PC-9 (cell line): Measurements from ENCODE around the gene SLCO2A1. TPM values are rescaled to one million over a fixed set of nuclear protein-coding genes. Genes with fewer than 3 reads are reported as not detected.

Experiments
- BruUV-seq: library from RNA; stranded (reverse); fragments of 400-500 nt; replicated peaks from 2 replicates; lab custom pipeline; 2021; lab: Mats Ljungman, UMichigan
- CTCF ChIA-PET: fragments of 300-600 bp; sonication (Branson Sonifier 250); formaldehyde crosslinking; loops from one replicate; lab custom pipeline; 2022; ENCODE audit warnings: antibody characterized with exemption; lab: Charles Lee
- POLR2A ChIA-PET: fragments of 300-600 bp; sonication (Branson Sonifier 250); formaldehyde crosslinking; loops from one replicate; lab custom pipeline; 2022; ENCODE audit warnings: antibody characterized with exemption; ENCODE audit not compliant: unreplicated experiment; lab: Charles Lee
- DNase-seq, 2 experiments: peaks; one replicate each; pipeline versions ENCODE4 v3.0.0 to v3.0.0-alpha.2; 2015 to 2022; ENCODE audit warnings: mixed read lengths in 1 of 2
- H2AFZ ChIP-seq: fragments of 200-600 bp; sonication (generic); 2 replicates; pipeline ENCODE4 v1.8.1; 2017; ENCODE audit warnings: antibody characterized with exemption
- H3F3A ChIP-seq: fragments of 200-600 bp; sonication (generic); 2 replicates; pipeline ENCODE4 v1.8.1; 2017; ENCODE audit warnings: antibody characterized with exemption, mild to moderate bottlenecking, low read depth; ENCODE audit not compliant: insufficient read depth
- H3K27ac ChIP-seq: fragments of 200-600 bp; sonication (generic); 2 replicates; pipeline ENCODE4 v1.6.1; 2016; ENCODE audit warnings: mixed run types
- H3K27me3 ChIP-seq: fragments of 200-600 bp; sonication (generic); 2 replicates; pipeline ENCODE4 v1.6.1; 2016; ENCODE audit warnings: low read depth, mixed run types; ENCODE audit not compliant: insufficient read depth
- H3K36me3 ChIP-seq: fragments of 200-600 bp; sonication (generic); 2 replicates; pipeline ENCODE4 v1.6.1; 2016; ENCODE audit warnings: low read depth, mixed run types
- H3K4me1 ChIP-seq: fragments of 200-600 bp; sonication (generic); replicated peaks from 2 replicates; pipeline ENCODE4 v1.6.1; 2016; ENCODE audit warnings: mixed run types; ENCODE audit not compliant: insufficient read depth
- H3K4me2 ChIP-seq: fragments of 200-600 bp; sonication (generic); 2 replicates; pipeline ENCODE4 v1.6.1; 2017; ENCODE audit warnings: mixed run types
- H3K4me3 ChIP-seq: fragments of 200-600 bp; sonication (generic); 2 replicates; pipeline ENCODE4 v1.6.1; 2016; ENCODE audit warnings: mixed run types
- H3K79me2 ChIP-seq: fragments of 200-600 bp; sonication (generic); 2 replicates; pipeline ENCODE4 v1.6.1; 2017; ENCODE audit warnings: low read depth, mixed run types
- H3K9me2 ChIP-seq: fragments of 200-600 bp; sonication (generic); 2 replicates; pipeline ENCODE4 v1.8.1; 2017; ENCODE audit warnings: mild to moderate bottlenecking; ENCODE audit not compliant: insufficient read depth
- H3K9me3 ChIP-seq: fragments of 200-600 bp; sonication (generic); 2 replicates; pipeline ENCODE4 v1.8.1; 2016; ENCODE audit warnings: low read depth; ENCODE audit not compliant: insufficient read depth
- H4K20me1 ChIP-seq: fragments of 200-600 bp; sonication (generic); 2 replicates; pipeline ENCODE4 v1.8.1; 2017; ENCODE audit not compliant: insufficient read depth
- EZH2 ChIP-seq: fragments of 200-600 bp; sonication (generic); IDR thresholded peaks from 2 replicates; pipeline ENCODE4 v1.8.0; 2017; ENCODE audit warnings: antibody characterized with exemption, low read depth
- intact Hi-C: fragments of 100-400 bp; cut with micrococcal nuclease; formaldehyde crosslinking; loops from one replicate; pipeline ENCODE4 v1.10.0; 2022; ENCODE audit not compliant: unreplicated experiment
- total RNA-seq: library from RNA; stranded (reverse); gene quantifications from 2 replicates; pipeline ENCODE4 v1.2.3, GENCODE V29; 2021
- TF ChIP-seq, protein P1 (sequence below): fragments of 200-600 bp; sonication (generic); conservative IDR thresholded peaks from 2 replicates; pipeline ENCODE4 v1.6.1; 2017; ENCODE audit warnings: mixed run types, antibody characterized with exemption, mild to moderate bottlenecking, moderate library complexity

SLCO2A1 gene
- total RNA-seq, 1 experiment from 2014 or later = 0.44 TPM

- ChIA-PET CTCF (no interaction called here), POLR2A (no interaction called here)
- intact Hi-C loops = no loop called here
- H3K79me2 ChIP-seq = no peaks in the 10 kb centered on the region
- no peaks in the 10 kb centered on the region for H3K4me1 ChIP-seq
- H3F3A ChIP-seq = no peaks in the 10 kb centered on the region
- H3K9me3 ChIP-seq = no peaks in the 10 kb centered on the region
- no peaks in the 10 kb centered on the region for H3K9me2 ChIP-seq
- DNase-seq = no peak
- peaks cover 38% of the 10 kb centered on the region for H3K27me3 ChIP-seq
- no peak overlapping the region for H3K4me2 ChIP-seq
- BruUV-seq = no TSS peak
- no peaks in the 10 kb centered on the region for H3K36me3 ChIP-seq
- H4K20me1 ChIP-seq = no peaks in the 10 kb centered on the region
- H2AFZ ChIP-seq = no peak overlapping the region
- no peak overlapping the region for H3K4me3 ChIP-seq
- TF ChIP-seq EZH2 = no peak
- TF ChIP-seq, protein P1, sequence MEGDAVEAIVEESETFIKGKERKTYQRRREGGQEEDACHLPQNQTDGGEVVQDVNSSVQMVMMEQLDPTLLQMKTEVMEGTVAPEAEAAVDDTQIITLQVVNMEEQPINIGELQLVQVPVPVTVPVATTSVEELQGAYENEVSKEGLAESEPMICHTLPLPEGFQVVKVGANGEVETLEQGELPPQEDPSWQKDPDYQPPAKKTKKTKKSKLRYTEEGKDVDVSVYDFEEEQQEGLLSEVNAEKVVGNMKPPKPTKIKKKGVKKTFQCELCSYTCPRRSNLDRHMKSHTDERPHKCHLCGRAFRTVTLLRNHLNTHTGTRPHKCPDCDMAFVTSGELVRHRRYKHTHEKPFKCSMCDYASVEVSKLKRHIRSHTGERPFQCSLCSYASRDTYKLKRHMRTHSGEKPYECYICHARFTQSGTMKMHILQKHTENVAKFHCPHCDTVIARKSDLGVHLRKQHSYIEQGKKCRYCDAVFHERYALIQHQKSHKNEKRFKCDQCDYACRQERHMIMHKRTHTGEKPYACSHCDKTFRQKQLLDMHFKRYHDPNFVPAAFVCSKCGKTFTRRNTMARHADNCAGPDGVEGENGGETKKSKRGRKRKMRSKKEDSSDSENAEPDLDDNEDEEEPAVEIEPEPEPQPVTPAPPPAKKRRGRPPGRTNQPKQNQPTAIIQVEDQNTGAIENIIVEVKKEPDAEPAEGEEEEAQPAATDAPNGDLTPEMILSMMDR = no peak
- no peak overlapping the region for H3K27ac ChIP-seq
Observed at GRCh38 chr3:133956353-133956752, 73.4 kb downstream of the SLCO2A1 start.

- BruUV-seq = no TSS peak
- intact Hi-C loops = no loop called here
- Histone ChIP-seq H3K36me3 (no peaks in the 10 kb centered on the region), H3K79me2 (no peaks in the 10 kb centered on the region), H3K4me2 (no peak overlapping the region), H3K27me3 (peaks cover 43% of the 10 kb centered on the region), H3K9me3 (no peaks in the 10 kb centered on the region), H3F3A (no peaks in the 10 kb centered on the region), H3K9me2 (no peaks in the 10 kb centered on the region), H3K4me3 (no peak overlapping the region), H4K20me1 (no peaks in the 10 kb centered on the region), H2AFZ (no peak overlapping the region), H3K4me1 (no peaks in the 10 kb centered on the region), H3K27ac (no peak overlapping the region)
- POLR2A ChIA-PET = no interaction called here
- no peak for TF ChIP-seq EZH2
- TF ChIP-seq, protein P1 = no peak
- CTCF ChIA-PET = no interaction called here
- DNase-seq = no peak
Observed at GRCh38 chr3:133955892-133956291, 73.8 kb downstream of the SLCO2A1 start.

DNA sequence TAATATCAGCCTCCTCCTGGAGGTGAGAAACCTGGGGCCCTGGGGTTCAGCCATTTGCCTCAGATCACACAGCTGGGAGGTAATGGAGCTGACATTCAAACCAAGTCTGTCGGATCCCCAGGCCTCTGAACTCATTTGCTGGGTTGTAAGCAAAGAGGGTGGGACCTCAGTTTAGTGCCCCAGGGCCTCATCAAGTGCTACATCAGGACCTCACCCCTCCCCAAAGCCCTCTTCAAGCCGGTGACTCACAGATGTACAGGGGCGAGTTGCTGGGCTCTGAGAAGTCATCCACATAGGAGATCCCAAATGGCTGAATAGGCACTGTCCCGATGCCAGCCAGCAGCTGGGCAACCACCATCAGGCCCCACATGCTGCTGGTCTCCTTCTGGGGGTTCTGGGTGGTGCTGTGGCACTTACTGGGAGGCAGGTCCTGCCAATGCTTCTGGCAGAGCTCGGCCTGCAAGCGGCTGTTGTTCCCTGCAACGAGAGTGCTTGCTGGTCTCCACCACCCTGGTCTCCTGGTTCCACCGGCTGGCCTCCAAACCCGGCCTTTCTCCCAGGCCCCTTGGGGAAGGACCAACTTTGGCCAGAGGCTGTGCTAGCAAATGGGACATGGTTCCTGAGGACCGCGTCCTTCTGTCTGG, 74.9 kb downstream of the SLCO2A1 start:
- no peaks in the 10 kb centered on the region for H4K20me1 ChIP-seq
- H3K9me2 ChIP-seq = no peaks in the 10 kb centered on the region
- H3F3A ChIP-seq = no peaks in the 10 kb centered on the region
- no peak overlapping the region for H2AFZ ChIP-seq
- intact Hi-C loops = no loop called here
- no peak for DNase-seq
- no peaks in the 10 kb centered on the region for H3K4me1 ChIP-seq
- no TSS peak for BruUV-seq
- peaks cover 54% of the 10 kb centered on the region for H3K27me3 ChIP-seq
- ChIA-PET CTCF (interaction anchor here (0.7 kb wide), 1 partner anchor 11 kb away, joined by 7 read pairs; no protein-coding TSS in a partner anchor), POLR2A (no interaction called here)
- H3K4me2 ChIP-seq = no peak overlapping the region
- H3K9me3 ChIP-seq = no peaks in the 10 kb centered on the region
- TF ChIP-seq, protein P1 = no peak
- TF ChIP-seq EZH2 = no peak
- no peak overlapping the region for H3K4me3 ChIP-seq
- no peaks in the 10 kb centered on the region for H3K79me2 ChIP-seq
- no peak overlapping the region for H3K27ac ChIP-seq
- H3K36me3 ChIP-seq = no peaks in the 10 kb centered on the region
